NCI-H1092 (cell line): Measurements from ENCODE around the gene ZBTB16.
"Not testable (repeated sequence)": the region's sequence is repeated elsewhere in the genome, so short reads cannot be mapped to it uniquely, and the experiment has no call there.

Experiments
- DNase-seq: peaks from one replicate; lab custom pipeline; 2025; lab: John Stamatoyannopoulos, UW

Gene ZBTB16

GRCh38 chr11:114044042-114044871 lies 15.3 kb upstream of the ZBTB16 start:
- no peak for DNase-seq

- no peak for DNase-seq
Measured at GRCh38 chr11:114047327-114047726, 12.2 kb upstream of the ZBTB16 start.

DNA sequence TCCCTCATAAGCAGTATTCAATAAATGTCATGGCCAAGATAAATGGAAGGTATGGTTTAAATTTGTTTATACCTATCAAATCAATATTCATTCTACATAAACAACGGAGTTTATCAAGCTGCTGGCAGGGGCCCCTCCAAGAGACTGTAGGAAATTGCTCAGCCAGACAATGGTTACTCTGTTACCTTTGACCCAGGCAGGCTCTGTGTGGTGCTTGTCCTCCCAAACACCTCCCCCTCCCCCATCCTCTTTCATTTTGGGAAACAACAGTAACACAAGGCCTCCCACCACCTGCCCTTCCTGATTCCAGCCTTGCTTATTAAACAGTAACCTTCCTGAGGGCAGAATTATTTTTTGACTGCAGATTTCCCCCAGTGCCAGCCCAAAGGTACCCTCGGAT lies 10.5 kb upstream of the ZBTB16 start:
- no peak for DNase-seq

- not testable (repeated sequence) for DNase-seq
Measured at GRCh38 chr11:114049766-114050165, 9.7 kb upstream of the ZBTB16 start.

GRCh38 chr11:114050258-114050927 lies 9.1 kb upstream of the ZBTB16 start:
- no peak for DNase-seq

DNA sequence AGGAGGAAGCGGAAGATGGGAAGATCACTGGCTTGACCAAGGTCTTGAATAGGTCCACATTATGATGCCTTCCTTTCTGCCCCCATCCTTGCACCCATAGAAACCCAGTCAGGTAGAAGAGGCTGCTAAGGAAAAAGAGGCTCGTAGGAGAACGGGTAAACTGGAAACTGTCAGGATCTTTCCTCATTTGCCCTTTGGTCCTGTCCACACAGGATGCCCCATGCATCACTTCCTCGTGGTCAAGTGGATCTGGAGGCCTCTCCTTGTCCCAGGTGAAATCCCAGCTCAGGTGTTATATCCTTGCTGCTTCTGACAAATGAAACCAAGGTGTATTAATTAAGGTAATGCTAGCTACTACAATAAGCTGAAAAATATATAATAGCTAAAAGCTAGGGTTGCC lies 8.0 kb upstream of the ZBTB16 start:
- DNase-seq, result no peak

GRCh38 chr11:114052160-114052559 lies 7.4 kb upstream of the ZBTB16 start:
- DNase-seq, result no peak

DNA sequence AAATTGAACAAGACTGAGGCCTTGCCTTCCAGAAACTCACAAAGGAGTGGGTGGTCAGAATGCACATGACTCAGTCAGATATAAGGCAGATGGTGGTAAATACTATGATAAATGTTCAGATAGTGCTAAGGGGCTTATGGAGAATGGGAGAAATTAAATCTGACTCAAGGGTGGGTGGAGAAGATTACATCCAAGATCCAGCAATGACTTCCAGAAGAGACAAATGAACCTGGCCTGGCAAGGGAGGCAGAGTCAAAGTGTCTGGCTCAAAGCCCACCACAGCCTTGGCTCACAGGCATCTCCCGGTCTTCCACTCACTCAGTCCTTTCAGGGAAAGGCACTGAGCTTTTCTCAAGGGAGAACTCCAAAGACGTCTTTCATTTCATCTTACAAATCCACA lies 6.1 kb upstream of the ZBTB16 start:
- DNase-seq, result no peak

DNA sequence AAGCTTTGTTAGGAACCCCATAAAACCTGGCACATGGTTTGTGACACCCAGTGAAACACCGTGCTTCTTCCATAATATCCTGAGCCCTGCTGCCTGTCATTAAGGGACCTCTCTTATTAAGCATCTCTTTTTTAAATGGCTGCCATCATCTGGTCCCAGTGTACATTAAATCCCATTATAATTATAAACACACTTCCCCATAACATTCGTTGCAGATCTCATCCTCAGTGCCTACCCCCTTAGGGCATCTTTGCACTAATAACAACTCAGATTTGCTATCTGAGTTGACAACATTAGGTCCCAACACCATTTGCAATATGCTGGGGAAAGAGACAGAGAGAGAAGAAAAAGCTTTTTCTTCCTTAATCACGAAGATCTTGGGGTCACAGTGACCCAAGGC lies 4.7 kb upstream of the ZBTB16 start:
- DNase-seq, result no peak

DNA sequence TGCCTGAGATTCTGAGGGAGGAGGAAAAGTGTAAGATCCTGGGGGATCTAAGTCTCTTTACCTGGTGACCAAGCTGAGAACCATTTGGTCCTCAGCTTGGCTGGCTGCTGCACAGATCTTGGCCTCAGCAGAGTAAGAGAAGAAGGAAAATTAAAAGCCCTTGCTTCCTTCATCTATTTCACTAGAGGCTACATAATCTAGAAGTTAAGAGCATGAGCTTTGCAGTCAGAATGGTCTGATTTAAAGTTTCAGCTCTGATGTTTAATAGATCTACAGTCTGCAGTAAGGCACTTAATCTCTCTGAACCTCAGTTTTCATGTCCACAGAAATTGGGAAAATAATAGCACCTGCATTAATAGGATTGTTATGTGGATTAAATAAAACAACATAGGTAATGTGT lies 3.1 kb upstream of the ZBTB16 start:
- no peak for DNase-seq

GRCh38 chr11:114057147-114057546 lies 2.4 kb upstream of the ZBTB16 start:
- no peak for DNase-seq

DNA sequence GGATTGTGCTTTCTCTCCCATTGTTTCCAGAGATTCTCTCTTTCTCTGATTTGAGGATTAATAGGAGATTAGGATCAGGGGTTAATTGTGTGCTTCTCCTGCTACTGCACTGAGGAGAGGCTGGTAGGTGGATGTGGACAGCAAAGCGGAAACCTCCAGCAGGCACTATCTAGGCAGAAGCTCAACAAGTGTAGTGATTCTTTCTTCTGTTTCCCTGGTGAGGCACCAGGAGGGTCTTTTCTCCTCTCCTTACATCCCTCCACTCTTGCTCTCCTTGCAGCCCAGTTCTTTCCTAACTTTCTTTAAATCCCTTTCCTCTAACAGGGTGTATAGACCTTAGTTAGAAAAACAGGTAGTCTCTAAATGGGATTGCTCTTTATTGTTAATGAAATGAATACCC lies 1.9 kb upstream of the ZBTB16 start:
- DNase-seq, result no peak

- no peak for DNase-seq
Measured at GRCh38 chr11:114058026-114058706, 1.3 kb upstream of the ZBTB16 start.

DNA sequence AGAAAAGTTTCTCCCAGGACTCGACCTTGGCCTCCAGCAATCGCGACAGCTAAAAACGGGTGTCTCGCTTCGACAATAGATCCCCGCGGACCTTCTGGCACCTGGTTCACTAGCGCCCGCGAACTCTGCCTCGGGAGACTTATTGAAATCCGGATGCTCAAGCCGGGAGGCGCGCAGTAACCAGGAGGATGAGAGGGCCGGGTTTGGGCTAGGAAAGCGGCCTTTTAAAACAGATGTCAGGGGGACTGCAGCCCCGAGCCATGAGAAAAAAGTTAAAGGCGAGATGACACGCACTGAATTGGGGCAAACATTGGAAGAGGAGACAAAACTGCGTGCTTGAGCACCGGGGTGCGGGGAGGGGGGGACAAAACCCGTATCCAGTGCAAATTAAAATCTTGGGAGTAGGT lies 637 bp upstream of the ZBTB16 start:
- DNase-seq, result no peak

- DNase-seq, result no peak
Measured at GRCh38 chr11:114059984-114060391, 477 bp downstream of the ZBTB16 start.

- no peak for DNase-seq
Measured at GRCh38 chr11:114060392-114061047, 1.0 kb downstream of the ZBTB16 start.

DNA sequence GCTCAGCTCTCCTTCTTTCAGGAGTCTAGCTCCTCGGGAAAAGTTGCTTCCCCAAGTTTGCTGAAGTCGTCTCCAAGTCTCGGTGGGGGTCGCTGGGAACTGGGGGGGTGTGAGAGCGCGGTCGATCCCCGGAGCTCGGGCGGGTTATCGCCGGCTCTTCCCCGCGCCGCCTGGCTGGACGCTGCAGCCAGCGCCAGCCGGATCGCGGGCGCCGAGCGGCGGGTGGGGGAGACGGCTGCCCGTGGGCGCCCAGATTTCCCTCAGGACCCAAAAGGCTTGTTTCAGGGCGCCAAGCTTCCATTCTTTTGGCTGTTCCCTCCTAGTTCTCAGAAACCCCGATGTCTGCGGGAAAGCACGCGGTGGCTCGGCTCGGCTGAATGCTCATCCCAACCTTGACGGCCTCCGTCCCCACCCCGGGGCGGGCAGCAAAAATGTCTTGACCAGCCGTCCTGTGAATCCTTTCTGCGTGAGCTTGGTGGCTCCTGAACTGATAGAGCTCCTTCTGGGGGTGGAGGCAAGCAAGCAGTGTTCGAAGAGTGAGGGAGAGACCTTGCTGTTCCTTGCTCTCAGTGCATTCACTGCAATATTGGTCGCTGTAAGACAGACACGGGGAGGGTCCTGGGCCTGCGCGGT lies 1.7 kb downstream of the ZBTB16 start:
- no peak for DNase-seq

GRCh38 chr11:114061681-114062049 lies 2.2 kb downstream of the ZBTB16 start:
- no peak for DNase-seq

DNA sequence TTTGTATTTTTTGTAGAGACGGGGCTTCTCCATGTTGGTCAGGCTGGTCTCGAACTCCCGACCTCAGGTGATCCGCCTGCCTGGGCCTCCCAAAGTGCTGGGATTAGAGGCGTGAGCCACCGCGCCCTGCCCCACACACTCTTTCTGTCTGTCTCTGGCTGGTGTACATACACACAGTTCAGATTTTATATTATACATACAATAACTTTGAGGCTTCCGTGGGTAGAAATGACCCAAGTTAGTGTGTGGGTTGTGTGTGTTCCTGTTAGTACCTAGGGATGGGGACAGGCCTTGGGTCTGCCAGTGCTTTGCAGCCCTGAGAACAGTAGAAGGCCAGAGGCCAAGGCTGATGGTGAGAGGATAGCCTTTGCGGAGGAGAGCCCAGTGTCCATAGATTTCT lies 2.8 kb downstream of the ZBTB16 start:
- no peak for DNase-seq

- DNase-seq, result no peak
Measured at GRCh38 chr11:114063149-114063828, 3.8 kb downstream of the ZBTB16 start.

GRCh38 chr11:114063829-114064201 lies 4.3 kb downstream of the ZBTB16 start:
- DNase-seq, result no peak

DNA sequence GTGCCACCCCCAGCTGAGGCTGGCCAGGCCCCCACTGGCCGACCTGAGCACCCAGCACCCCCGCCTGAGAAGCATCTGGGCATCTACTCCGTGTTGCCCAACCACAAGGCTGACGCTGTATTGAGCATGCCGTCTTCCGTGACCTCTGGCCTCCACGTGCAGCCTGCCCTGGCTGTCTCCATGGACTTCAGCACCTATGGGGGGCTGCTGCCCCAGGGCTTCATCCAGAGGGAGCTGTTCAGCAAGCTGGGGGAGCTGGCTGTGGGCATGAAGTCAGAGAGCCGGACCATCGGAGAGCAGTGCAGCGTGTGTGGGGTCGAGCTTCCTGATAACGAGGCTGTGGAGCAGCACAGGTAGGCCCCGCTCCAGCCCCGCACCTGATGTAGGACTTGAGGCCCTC lies 4.7 kb downstream of the ZBTB16 start:
- DNase-seq, result no peak
